HCT116 (cell line): ENCODE results near the gene U2AF1L4.
A peak's percentile ranks its signal among the peaks of the same experiment; 100 is the strongest.

Source experiments
- CTCF ChIP-seq, 3 experiments: fragments of 200-600 bp in 1 of 3; sonication (generic) in 1 of 3; IDR thresholded peaks in 2 of 3; conservative IDR thresholded peaks in 1 of 3; 2 replicates each; pipeline ENCODE4 v1.5.1; 2012 to 2017; ENCODE audit warnings: low read depth in 2 of 3, low read length in 2 of 3, antibody characterized with exemption in 1 of 3, borderline replicate concordance in 1 of 3, control low read depth in 1 of 3, mild to moderate bottlenecking in 1 of 3, mixed read lengths in 1 of 3, mixed run types in 1 of 3, moderate library complexity in 1 of 3; ENCODE audit not compliant: insufficient read depth in 1 of 3
- EZH2phosphoT487 ChIP-seq: fragments of 200-600 bp; IDR thresholded peaks from 2 replicates; pipeline ENCODE4 v1.6.1; 2018; ENCODE audit warnings: antibody characterized with exemption, borderline replicate concordance
- POLR2A ChIP-seq: IDR thresholded peaks from 2 replicates; pipeline ENCODE4 v1.7.0; 2011; ENCODE audit warnings: borderline replicate concordance; ENCODE audit not compliant: insufficient read depth, insufficient read length; ENCODE audit errors: extremely low read depth
- RAD21 ChIP-seq: IDR thresholded peaks from 2 replicates; pipeline ENCODE4 v1.6.1; 2012; ENCODE audit warnings: low read depth, mild to moderate bottlenecking
- SRF ChIP-seq: IDR thresholded peaks from 2 replicates; pipeline ENCODE4 v1.6.1; 2012; ENCODE audit warnings: low read depth
- YY1 ChIP-seq: IDR thresholded peaks from 2 replicates; pipeline ENCODE4 v1.6.1; 2011; ENCODE audit warnings: low read length, low read depth, moderate library complexity, mild to moderate bottlenecking; ENCODE audit not compliant: insufficient replicate concordance; ENCODE audit errors: extremely low read depth
- ZFX ChIP-seq: fragments of 450-650 bp; IDR thresholded peaks from 2 replicates; pipeline ENCODE4 v1.6.1; 2017

- TF ChIP-seq CTCF (IDR thresholded peaks at IDR 0.05 in 2 of 3, conservative IDR thresholded peaks at IDR 0.05 in 1 of 3; ENCODE audit: borderline replicate concordance in 1 of 3, insufficient read depth in 1 of 3, low read depth in 2 of 3, low read length in 2 of 3) (no peak), POLR2A (no peak), YY1 (no peak), SRF (no peak), ZFX (peak; percentile 33; the same call in 1 of the 2 replicates), EZH2phosphoT487 (no peak), RAD21 (no peak)
Measured at GRCh38 chr19:35775298-35776101, 30.3 kb upstream of the U2AF1L4 start, which contains the start of gene ARHGAP33.
